Neuronal stem cell (in vitro differentiated cells): ENCODE results near the gene TMBIM4.

Source experiments
- DNase-seq: peaks from one replicate; pipeline ENCODE4 v3.0.0-alpha.2; 2013; ENCODE audit warnings: low spot score
- H2AFZ ChIP-seq: one replicate; pipeline ENCODE4 v1.6.1; 2013; ENCODE audit warnings: mild to moderate bottlenecking, low read length, inconsistent platforms
- H2AK5ac ChIP-seq: 2 replicates; pipeline ENCODE4 v1.6.1; 2013; ENCODE audit warnings: low read depth, mild to moderate bottlenecking, inconsistent platforms, low read length, moderate library complexity, mixed read lengths
- H2BK120ac ChIP-seq: 2 replicates; pipeline ENCODE4 v1.6.1; 2013; ENCODE audit warnings: low read depth, mild to moderate bottlenecking, inconsistent platforms, low read length, moderate library complexity, mixed read lengths
- H2BK12ac ChIP-seq: one replicate; pipeline ENCODE4 v1.6.1; 2013; ENCODE audit warnings: low read length, inconsistent platforms
- H2BK15ac ChIP-seq: 2 replicates; pipeline ENCODE4 v1.6.1; 2013; ENCODE audit warnings: mild to moderate bottlenecking, low read length, inconsistent platforms, mixed read lengths
- H2BK5ac ChIP-seq: one replicate; pipeline ENCODE4 v1.6.1; 2013; ENCODE audit warnings: inconsistent platforms, mild to moderate bottlenecking, low read length, moderate library complexity
- H3K14ac ChIP-seq: one replicate; pipeline ENCODE4 v1.6.1; 2013; ENCODE audit warnings: low read length, inconsistent platforms
- H3K18ac ChIP-seq: 2 replicates; pipeline ENCODE4 v1.6.1; 2013; ENCODE audit warnings: low read length, inconsistent platforms
- H3K23ac ChIP-seq: 2 replicates; pipeline ENCODE4 v1.6.1; 2013; ENCODE audit warnings: low read depth, mild to moderate bottlenecking, mixed read lengths, low read length, inconsistent platforms; ENCODE audit not compliant: poor library complexity
- H3K27ac ChIP-seq: replicated peaks from 3 replicates; pipeline ENCODE4 v1.5.1; 2013; ENCODE audit warnings: low read length, inconsistent platforms
- H3K27me3 ChIP-seq, 3 experiments: 2 replicates each; pipeline ENCODE4 v1.6.1; 2013; ENCODE audit warnings: low read length in 3 of 3, mild to moderate bottlenecking in 2 of 3, inconsistent platforms in 1 of 3, low read depth in 1 of 3, mixed read lengths in 1 of 3, moderate library complexity in 1 of 3; ENCODE audit not compliant: control insufficient read depth in 3 of 3, insufficient read depth in 3 of 3
- H3K36me3 ChIP-seq, 2 donors: replicated peaks in 1 of 2; 2 replicates each; pipeline ENCODE4 v1.6.1; 2013; ENCODE audit warnings: low read length in 2 of 2; ENCODE audit not compliant: control insufficient read depth in 2 of 2, insufficient read depth in 2 of 2
- H3K4ac ChIP-seq: 2 replicates; pipeline ENCODE4 v1.6.1; 2013; ENCODE audit warnings: inconsistent platforms, mild to moderate bottlenecking, low read length, moderate library complexity
- H3K4me1 ChIP-seq, 2 donors: 1 replicate in 1 of 2; 2 replicates in 1 of 2; pipeline ENCODE4 v1.6.1; 2013; ENCODE audit warnings: low read length in 2 of 2, low read depth in 1 of 2; ENCODE audit not compliant: control insufficient read depth in 2 of 2, insufficient read depth in 1 of 2
- H3K4me2 ChIP-seq: one replicate; pipeline ENCODE4 v1.6.1; 2013; ENCODE audit warnings: mild to moderate bottlenecking, low read length, inconsistent platforms; ENCODE audit not compliant: insufficient read depth, poor library complexity, severe bottlenecking
- H3K4me3 ChIP-seq, 2 donors: 2 replicates each; pipeline ENCODE4 v1.5.1; 2013; ENCODE audit warnings: low read length in 2 of 2, mild to moderate bottlenecking in 2 of 2, inconsistent platforms in 1 of 2, moderate library complexity in 1 of 2
- H3K79me1 ChIP-seq: one replicate; pipeline ENCODE4 v1.6.1; 2013; ENCODE audit warnings: low read depth, mild to moderate bottlenecking, inconsistent platforms, low read length, moderate library complexity
- H3K9ac ChIP-seq: one replicate; pipeline ENCODE4 v1.6.1; 2013; ENCODE audit warnings: mild to moderate bottlenecking, low read depth, low read length, inconsistent platforms; ENCODE audit not compliant: poor library complexity
- H3K9me3 ChIP-seq, 2 donors: replicated peaks in 1 of 2; 2 replicates each; pipeline versions ENCODE3 to v1.6.1; 2013; ENCODE audit warnings: low read length in 2 of 2, mild to moderate bottlenecking in 2 of 2, inconsistent platforms in 1 of 2, low read depth in 1 of 2, mixed read lengths in 1 of 2, moderate library complexity in 1 of 2; ENCODE audit not compliant: control insufficient read depth in 2 of 2, insufficient read depth in 1 of 2
- H4K8ac ChIP-seq: one replicate; pipeline ENCODE4 v1.6.1; 2013; ENCODE audit warnings: low read depth, mild to moderate bottlenecking, inconsistent platforms, low read length, moderate library complexity
- H4K91ac ChIP-seq: one replicate; pipeline ENCODE4 v1.6.1; 2013; ENCODE audit warnings: low read length, low read depth, mild to moderate bottlenecking, inconsistent platforms; ENCODE audit not compliant: poor library complexity
- WGBS, 2 donors: extraction: QIAGEN DNeasy Blood & Tissue Kit; methylation state at CpG; one replicate each; pipeline ENCODE4 v1.1.7; 2013; ENCODE audit warnings: missing lambda C conversion rate in 2 of 2, mixed read lengths in 1 of 2; ENCODE audit not compliant: insufficient read length in 2 of 2, insufficient replicate concordance in 1 of 2; ENCODE audit errors: extremely low coverage in 2 of 2; 5-methylcytosine and 5-hydroxymethylcytosine counted together

The TMBIM4 gene

DNA sequence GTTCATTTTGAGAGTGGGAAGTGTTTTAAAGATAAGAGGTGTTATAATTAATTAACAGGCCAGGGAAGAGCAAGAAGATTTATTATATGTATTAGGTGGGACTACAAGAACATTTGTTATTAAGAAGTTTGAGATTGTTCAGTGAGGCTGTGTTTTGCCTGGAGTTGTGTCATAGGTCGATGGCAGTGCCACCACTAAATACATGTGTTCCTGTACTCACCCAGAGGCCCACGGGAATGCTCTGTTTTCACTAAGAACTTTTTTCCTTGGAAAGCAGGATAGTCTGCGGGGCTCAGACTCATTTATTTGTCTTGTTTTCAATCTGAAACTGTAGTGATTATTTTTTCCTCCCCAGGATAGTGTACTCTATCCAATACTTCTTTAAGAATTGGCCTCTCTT, 29.3 kb upstream of the TMBIM4 start:
- no peak overlapping the region for H3K18ac ChIP-seq
- no peak overlapping the region for H3K27ac ChIP-seq
- no peak overlapping the region for H2AFZ ChIP-seq
- no peak overlapping the region for H3K14ac ChIP-seq
- H4K8ac ChIP-seq: no peak overlapping the region
- H3K9me3 ChIP-seq: no peaks in the 10 kb centered on the region
- H2BK12ac ChIP-seq: no peak overlapping the region
- no peak overlapping the region for H4K91ac ChIP-seq
- H3K9ac ChIP-seq: no peak overlapping the region
- no peak overlapping the region for H3K4me2 ChIP-seq
- no peaks in the 10 kb centered on the region for H3K36me3 ChIP-seq
- WGBS, 2 donors: no CpG with 5 or more reads among the region's 3 CpGs
- no peaks in the 10 kb centered on the region for H3K79me1 ChIP-seq
- peaks cover 0 to 21% (median 0%) of the 10 kb centered on the region in 3 experiments for H3K27me3 ChIP-seq
- H2BK15ac ChIP-seq: no peak overlapping the region
- DNase-seq: no peak
- no peak overlapping the region for H3K4me3 ChIP-seq
- H3K4ac ChIP-seq: no peak overlapping the region
- no peaks in the 10 kb centered on the region for H3K4me1 ChIP-seq
- H3K23ac ChIP-seq: no peak overlapping the region
- H2BK120ac ChIP-seq: no peak overlapping the region
- H2BK5ac ChIP-seq: no peak overlapping the region
- no peak overlapping the region for H2AK5ac ChIP-seq

DNA sequence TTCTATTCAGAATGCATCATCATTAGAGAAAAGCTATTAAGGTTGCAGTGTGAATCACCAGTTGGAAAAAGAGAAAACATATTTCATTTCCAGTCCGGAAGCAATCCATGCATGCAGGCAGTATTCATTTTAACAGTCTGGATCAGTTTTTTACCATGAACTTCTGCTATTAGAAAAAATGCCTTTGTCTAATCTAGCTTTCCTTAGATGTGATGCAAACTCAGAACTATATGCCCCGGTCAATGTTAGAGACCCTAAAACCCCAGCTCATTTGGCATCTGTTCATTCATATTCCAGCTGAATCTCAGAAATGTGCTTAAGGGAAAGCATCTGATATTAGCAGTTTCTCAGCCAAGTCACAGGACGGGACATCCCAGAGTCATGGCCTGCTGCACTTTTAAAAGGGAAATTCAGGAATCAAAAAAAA, 27.7 kb upstream of the TMBIM4 start:
- H2AFZ ChIP-seq: no peak overlapping the region
- H3K23ac ChIP-seq: no peak overlapping the region
- no peaks in the 10 kb centered on the region for H3K4me1 ChIP-seq
- H4K91ac ChIP-seq: no peak overlapping the region
- no peaks in the 10 kb centered on the region for H3K79me1 ChIP-seq
- WGBS, 2 donors: no CpG with 5 or more reads among the region's 3 CpGs
- no peaks in the 10 kb centered on the region for H3K9me3 ChIP-seq
- no peak for DNase-seq
- H4K8ac ChIP-seq: no peak overlapping the region
- no peak overlapping the region for H2AK5ac ChIP-seq
- no peak overlapping the region for H3K18ac ChIP-seq
- H3K4ac ChIP-seq: no peak overlapping the region
- H3K36me3 ChIP-seq: no peaks in the 10 kb centered on the region
- no peak overlapping the region for H3K27ac ChIP-seq
- no peak overlapping the region for H2BK120ac ChIP-seq
- no peak overlapping the region for H2BK5ac ChIP-seq
- no peak overlapping the region for H2BK12ac ChIP-seq
- peaks cover 0 to 11% (median 0%) of the 10 kb centered on the region in 3 experiments for H3K27me3 ChIP-seq
- no peak overlapping the region for H3K14ac ChIP-seq
- no peak overlapping the region for H3K4me3 ChIP-seq
- H2BK15ac ChIP-seq: no peak overlapping the region
- no peak overlapping the region for H3K4me2 ChIP-seq
- no peak overlapping the region for H3K9ac ChIP-seq

DNA sequence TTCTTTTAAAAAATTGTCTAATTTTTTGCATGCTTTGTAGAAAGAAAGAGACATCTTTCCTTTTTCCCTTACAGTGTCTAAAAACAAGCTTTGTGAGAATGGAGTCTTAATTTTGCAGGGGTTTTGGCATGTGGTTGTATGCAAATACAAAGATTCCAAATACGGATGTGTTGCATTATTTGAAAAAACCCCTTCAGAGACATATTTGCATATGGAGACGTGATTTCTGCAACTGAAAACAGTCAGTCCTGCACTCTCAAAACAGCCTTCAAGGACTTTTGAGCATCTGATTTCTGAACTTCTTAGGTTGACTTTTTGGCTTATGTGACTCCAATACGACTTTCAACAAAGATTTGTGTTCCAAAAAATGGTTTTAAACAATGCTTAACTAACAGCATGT, 27.0 kb upstream of the TMBIM4 start:
- Histone ChIP-seq H2BK5ac (no peak overlapping the region), H3K27me3 (peaks cover 0 to 13% (median 0%) of the 10 kb centered on the region in 3 experiments), H3K4me2 (no peak overlapping the region), H3K4me3 (no peak overlapping the region), H2BK15ac (no peak overlapping the region), H3K36me3 (no peaks in the 10 kb centered on the region), H2AFZ (no peak overlapping the region), H3K79me1 (no peaks in the 10 kb centered on the region), H2BK12ac (no peak overlapping the region), H2AK5ac (no peak overlapping the region), H3K18ac (no peak overlapping the region), H3K27ac (no peak overlapping the region), H2BK120ac (no peak overlapping the region), H3K9me3 (no peaks in the 10 kb centered on the region), H3K23ac (no peak overlapping the region), H3K9ac (no peak overlapping the region), H3K14ac (no peak overlapping the region), H4K91ac (no peak overlapping the region), H3K4ac (no peak overlapping the region), H4K8ac (no peak overlapping the region), H3K4me1 (no peaks in the 10 kb centered on the region)
- DNase-seq: no peak
- WGBS, 2 donors: no CpG with 5 or more reads among the region's 3 CpGs

DNA sequence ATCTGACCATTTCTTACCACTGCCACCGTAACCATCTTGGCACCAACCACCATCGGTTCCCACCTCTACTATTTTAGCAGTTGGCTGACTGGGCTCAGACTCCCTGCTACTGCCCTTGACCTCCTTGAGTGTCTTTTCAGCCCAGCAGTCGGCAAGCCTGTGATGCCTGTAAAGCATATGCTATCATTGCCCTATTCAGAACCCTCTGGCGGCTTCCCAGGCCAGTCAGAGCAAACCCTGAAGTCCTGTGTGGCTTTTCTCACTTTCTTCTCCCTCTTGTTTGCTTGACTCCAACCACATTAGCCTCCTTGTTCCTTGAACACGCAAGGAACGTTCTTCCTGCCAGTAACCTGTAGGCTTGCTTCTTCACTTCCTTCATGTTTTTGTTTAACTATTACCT, 25.4 kb upstream of the TMBIM4 start:
- Histone ChIP-seq H2BK12ac (no peak overlapping the region), H3K23ac (no peak overlapping the region), H3K27me3 (peaks cover 0 to 29% (median 2%) of the 10 kb centered on the region in 3 experiments), H3K79me1 (no peaks in the 10 kb centered on the region), H3K14ac (no peak overlapping the region), H3K4ac (no peak overlapping the region), H2BK120ac (no peak overlapping the region), H3K9me3 (no peaks in the 10 kb centered on the region), H3K27ac (no peak overlapping the region), H2BK5ac (no peak overlapping the region), H3K4me3 (no peak overlapping the region), H3K4me1 (no peaks in the 10 kb centered on the region), H2AFZ (no peak overlapping the region), H2BK15ac (no peak overlapping the region), H3K4me2 (no peak overlapping the region), H4K8ac (no peak overlapping the region), H3K36me3 (no peaks in the 10 kb centered on the region), H3K9ac (no peak overlapping the region), H2AK5ac (no peak overlapping the region), H3K18ac (no peak overlapping the region), H4K91ac (no peak overlapping the region)
- WGBS, 2 donors: no CpG with 5 or more reads among the region's 6 CpGs
- DNase-seq: no peak
